HG02623 (cell line): ENCODE results near the gene C1QTNF8.

Source experiments
- ATAC-seq: cut with Tn5 transposase; IDR thresholded peaks from one replicate; pipeline ENCODE4 v1.9.1; 2021; ENCODE audit warnings: moderate library complexity; ENCODE audit not compliant: unreplicated experiment

Gene C1QTNF8

DNA sequence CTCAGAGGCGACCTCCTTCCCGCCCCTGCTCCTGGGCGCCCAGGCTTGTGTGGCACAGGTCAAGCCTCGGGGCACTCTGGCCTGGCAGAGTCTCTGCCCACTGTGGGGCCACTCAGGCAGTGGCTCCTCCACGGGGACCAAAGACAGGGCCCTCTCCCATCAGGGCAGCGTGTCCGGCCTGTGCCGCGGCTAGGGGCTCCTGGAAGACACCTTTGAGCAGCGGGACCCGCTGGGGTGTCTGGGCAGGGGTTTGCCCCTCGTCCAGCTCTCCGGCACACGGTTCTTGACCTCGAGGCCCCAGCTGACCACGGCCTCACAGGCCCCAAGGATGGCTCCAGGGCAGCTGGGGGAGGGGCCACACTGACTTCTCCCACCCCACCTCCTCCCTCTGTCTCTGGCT lies 48.2 kb downstream of the C1QTNF8 start:
- ATAC-seq = no peak

DNA sequence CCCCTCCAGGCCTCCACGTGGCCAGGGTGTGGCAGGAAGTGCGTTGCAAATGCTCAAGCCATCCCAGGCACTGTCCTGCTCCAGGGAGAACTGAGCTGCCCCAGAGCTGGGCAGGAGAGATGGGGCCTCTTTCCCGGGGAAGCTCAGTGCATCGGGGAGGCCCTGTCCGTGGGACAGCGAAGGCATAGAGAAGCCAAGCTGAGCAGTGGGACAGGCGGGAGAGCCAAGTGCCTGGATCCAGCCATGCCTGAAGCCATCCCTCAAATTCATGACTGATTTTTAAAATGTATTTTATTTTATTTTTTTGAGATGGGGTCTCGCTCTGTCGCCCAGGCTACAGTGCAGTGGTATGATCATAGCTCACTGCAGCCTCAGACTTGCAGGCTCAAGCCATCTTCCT lies 48.9 kb downstream of the C1QTNF8 start:
- ATAC-seq = no peak

DNA sequence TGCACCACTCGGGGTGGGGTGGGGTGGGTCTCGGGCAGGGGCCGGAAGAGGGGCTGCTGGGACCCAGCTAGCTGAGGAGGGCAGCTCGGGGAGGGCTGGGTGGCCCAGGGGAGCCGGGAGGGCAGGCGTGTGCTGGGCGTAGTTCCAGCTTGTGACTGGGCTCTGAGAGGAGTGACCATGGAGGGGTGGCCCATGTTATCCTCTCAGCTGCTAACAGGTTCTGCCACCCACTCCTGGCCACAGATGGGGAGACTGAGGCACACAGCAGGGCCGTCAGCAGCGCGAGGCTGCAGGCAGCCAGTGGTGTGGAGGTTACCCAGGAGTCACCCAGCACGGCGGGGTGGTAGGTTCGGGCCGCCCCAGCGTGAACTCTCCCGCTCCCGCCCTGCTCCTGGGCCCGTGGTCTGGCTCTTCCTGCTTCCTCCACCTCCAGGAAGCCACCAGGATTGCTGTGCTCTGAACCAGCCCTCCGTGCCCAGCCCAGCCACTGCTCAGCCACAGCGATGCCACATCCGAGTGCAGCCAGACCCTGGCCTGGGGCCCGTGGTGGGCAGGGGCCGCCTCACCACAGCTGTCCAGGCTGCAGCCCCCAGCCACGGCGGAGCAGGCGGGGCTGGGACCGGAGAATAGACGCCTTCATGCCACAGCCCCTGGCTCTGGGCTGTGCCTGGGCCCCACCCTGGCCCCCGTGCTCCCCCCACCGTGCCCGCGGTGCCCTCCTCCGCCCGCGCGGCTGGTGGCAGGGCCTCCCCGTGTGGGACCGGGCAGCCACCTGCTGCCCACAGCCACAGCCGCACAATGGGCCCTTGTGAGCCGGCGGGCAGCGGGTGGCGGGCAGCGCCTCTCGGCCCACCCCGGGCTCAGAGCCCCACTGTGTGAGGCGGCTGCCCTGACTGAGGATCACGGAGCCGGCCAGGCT lies 49.8 kb downstream of the C1QTNF8 start:
- no peak for ATAC-seq

DNA sequence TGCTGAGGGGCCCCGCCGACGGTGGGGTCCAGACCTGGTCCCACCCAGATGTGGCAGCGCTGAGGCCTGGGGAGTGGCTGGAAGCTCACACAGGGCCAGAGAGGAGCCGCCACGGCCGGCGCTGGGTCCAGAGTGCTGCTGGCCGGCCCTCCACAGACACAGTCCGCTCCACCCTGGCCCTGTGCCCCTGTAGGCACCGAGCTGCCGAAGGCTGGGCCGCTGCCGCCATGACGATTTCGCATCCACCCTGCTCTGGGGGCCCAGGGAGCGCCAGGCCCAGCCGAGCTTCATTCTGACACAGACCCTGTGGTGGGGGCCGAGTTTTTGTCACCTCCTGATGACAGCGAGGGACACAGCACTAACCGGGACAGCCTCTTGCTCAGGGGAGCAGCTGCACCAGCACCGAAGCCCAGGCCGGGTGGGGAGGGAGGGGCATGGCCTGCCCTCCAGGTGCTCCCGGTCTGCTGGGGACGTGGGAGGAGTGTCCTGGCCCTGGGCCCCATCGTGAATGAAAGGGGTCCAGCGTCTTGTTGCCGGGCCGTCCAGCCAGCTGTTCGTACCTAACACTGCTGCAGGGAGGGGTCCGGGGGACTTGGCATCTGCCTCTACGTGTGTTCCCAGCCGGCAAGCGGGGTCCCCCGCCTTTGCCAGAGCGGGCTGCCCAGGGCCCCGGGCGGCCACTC lies 50.6 kb downstream of the C1QTNF8 start:
- no peak for ATAC-seq

DNA sequence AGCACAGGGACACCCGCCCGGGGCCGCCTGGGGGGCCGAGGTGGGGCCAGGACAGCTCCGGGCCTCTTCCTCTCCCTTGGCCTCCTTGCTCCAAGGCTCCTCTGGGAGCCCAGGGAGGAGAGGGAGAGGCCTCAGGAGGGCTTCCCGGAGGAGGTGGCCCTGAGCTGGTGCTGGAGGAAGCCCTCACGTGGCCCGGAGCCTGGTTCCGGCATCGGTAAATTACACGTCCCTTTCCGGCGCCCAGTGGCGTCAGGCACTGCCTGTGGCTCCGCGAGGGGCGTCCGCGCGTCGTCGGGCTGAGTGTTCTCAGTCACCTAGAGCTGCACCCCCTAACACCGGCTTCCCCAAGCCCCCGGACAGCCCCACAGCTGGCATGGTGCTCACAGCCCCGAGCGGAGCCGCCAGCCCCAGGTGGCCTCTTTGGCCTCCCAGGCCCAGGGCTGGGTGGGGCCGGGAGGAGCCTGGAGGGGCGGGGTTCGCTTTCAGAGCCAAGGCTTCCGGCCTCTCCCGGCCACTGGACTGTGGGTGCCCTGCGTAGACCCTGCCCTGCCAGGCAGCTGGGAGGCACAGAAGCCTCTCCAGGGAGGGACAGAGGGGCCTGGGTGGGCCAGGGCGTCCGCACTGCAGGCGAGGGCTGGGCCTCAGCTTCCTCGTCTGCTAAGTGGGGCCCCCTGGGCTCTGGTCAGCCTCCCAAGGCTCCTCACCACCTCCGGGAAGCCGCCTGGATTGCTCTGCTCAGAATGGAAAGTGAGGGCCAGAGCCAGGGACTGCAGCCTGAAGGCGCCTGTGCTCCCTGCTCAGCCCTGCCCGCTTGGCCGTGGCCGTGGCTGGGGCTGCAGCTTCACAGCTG lies 51.4 kb downstream of the C1QTNF8 start:
- ATAC-seq = no peak

DNA sequence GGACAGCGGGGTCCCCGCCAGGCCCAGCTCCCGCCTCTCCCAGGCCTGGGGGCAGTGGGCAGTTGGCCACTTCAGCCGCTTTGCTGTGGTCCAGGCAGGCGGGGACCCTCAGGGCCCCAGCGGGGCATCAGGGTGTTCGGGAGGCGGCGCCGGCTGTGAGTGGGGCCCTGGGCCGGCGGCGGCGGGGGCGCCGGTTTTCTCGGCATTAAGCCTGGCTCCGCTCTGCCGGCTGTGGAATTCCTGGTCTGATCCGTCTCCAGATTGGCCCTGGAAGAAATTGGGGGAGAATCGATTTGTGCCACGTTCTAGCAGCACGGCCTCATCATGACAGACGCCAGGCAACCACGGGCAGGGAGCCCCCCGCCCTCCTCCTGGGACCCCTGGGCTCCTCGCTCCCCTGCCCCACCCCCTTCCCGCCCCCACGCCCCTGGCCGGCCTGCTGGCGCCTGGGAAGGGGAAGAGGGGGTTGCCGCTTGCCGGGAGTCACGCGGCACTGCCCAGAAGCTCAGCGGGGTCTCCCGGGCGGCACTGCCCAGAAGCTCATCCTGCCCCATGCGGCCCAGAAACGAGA lies 52.1 kb downstream of the C1QTNF8 start:
- ATAC-seq = no peak

DNA sequence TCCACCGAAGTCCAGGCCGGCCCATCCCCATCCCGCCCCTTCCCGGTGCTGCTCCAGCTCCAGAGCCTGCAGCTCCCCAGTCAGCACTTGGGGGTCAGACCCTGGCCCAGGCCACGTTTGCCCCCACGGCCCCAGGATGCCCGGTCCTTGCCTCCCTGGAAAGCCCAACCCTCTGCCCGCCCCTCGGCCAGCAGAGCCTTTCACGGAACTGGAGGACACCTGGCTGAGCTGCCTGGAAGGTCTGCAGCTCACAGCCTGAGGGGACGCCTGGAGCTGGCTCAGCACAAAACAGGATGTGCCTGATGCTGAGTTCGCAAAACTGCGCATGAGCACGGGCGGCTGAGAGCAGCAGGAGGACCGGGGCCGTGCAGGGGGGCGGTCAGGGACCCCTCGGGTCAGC lies 53.2 kb downstream of the C1QTNF8 start:
- no peak for ATAC-seq

DNA sequence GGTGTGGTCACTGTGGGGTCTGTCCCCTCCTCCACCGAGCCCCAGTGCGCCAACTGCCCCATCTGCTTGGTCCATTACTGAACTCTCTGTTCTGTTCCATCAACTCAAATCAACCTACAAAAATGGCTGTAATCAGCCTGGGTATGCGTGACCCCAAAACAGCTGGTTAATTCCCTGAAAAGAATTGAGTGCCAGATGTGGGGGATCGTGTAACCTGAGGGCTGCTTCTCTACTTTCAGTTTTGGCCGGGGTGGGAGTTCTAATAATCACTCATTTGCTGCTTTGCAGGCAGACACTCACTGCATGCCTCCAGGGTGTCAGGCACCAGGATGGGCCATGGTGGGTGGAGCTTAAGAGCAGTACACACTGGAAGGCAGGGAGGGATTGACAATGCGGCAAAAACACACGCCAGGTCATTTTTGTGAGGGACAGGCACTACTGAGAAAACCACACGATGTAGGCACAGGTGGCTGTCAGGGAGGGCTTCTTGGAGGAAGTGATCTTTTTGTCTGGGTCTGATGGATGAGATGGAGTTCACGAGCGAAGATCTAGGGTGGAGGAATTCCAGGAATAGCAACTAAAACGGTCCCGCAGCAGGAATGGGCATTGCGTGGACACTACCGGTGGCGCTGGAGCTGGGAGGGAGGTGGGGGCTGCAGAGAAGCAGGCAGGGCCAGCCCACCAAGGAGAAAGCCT lies 53.8 kb downstream of the C1QTNF8 start:
- ATAC-seq = no peak

DNA sequence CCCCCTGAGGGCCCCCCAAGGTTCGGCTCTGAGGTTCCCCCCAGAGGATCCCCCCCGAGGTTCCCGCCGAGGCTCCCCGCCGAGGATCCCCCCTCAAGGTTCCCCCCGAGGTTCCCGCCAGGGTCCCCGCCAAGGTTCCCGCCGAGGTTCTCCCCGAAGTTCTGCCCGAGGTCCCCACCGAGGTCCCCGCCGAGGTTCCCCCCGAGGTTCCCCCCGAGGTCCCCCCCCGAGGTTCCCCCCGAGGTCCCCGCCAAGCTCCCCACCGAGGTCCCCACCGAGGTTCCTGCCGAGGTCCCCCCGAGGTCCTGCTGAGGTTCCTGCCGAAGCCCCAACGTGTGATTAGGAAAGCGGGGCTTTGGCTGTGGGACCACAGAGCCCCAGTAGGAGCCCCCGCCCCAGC lies 55.7 kb downstream of the C1QTNF8 start:
- no peak for ATAC-seq

DNA sequence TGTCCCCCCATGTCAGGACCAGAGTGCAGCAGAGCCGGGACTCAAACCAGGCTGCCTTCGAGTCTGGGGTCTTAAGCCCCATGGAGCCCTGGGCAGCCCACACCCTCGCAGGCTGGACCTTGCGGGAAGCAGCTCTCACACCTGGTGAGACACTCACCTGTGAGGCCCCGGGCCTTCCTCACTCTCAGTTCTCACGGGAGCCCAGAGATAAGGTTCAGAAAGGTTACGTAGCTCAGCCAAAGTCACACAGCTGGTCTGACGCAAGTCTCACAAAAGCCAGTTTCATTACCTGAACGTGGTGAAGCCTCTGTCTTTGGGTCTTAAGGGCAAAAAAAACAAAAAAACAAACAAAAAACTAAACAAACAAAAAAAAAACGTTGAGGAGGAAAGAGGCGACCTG lies 56.3 kb downstream of the C1QTNF8 start:
- ATAC-seq = no peak

DNA sequence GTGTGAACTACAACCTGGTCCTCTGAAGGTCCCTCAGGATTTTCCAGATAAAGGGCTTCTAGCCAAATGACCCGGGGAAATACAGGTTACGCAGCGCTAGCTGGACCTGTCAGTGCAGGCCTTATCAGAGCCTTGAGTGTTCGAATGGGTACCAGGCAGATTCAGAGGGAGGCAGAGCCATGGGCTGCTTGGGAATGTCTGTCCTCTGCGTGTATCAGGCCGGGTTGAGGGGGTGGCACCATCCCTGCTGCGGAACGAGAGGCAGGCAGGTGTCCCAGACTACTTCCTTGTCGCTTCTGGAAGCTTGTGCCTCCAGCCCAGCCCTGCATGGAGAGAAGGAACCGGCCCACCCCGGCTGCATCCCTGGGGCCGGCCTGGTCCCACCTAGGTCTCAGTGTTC lies 57.1 kb downstream of the C1QTNF8 start:
- ATAC-seq = no peak
